Inflammatory macrophage treated with lipopolysaccharide for 1 hour (primary cell): ENCODE results near the gene MAP3K2.
"Not testable (repeated sequence)": the region's sequence is repeated elsewhere in the genome, so short reads cannot be mapped to it uniquely, and the experiment has no call there.

Source experiments
- DNase-seq, 2 donors: peaks; one replicate each; pipeline ENCODE4 v3.0.0-alpha.2; 2020 to 2022

The MAP3K2 gene

DNA sequence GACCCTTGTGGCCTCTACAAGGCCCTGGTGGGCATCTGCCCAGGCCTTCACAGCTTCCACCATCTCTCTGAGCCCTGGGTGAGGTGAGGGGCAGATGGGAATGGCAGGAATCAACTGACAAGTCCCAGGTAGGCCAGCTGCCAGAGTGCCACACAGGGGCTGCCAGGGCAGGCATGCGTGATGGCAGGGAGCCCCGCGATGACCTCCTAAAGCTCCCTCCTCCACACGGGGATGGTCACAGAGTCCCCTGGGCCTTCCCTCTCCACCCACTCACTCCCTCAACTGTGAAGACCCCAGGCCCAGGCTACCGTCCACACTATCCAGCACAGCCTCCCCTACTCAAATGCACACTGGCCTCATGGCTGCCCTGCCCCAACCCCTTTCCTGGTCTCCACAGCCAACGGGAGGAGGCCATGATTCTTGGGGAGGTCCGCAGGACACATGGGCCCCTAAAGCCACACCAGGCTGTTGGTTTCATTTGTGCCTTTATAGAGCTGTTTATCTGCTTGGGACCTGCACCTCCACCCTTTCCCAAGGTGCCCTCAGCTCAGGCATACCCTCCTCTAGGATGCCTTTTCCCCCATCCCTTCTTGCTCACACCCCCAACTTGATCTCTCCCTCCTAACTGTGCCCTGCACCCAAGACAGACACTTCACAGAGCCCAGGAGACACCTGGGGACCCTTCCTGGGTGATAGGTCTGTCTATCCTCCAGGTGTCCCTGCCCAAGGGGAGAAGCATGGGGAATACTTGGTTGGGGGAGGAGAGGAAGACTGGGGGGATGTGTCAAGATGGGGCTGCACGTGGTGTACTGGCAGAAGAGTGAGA is 32.5 kb upstream of the MAP3K2 start:
- DNase-seq, result no peak

DNA sequence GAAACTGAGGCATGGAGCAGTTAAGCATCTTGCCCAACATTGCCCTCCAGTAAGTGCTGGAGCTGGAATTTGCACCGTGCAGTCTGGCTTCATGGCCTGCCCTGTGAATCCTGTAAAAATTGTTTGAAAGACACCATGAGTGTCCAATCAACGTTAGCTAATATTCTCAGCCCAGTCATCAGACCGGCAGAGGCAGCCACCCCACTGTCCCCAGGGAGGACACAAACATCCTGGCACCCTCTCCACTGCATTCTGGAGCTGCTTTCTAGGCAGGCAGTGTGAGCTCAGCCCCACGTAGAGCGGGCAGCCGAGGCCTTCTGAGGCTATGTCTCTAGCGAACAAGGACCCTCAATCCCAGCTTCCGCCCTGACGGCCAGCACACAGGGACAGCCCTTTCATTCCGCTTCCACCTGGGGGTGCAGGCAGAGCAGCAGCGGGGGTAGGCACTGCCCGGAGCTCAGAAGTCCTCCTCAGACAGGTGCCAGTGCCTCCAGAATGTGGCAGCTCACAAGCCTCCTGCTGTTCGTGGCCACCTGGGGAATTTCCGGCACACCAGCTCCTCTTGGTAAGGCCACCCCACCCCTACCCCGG is 31.8 kb upstream of the MAP3K2 start:
- no peak for DNase-seq

DNA sequence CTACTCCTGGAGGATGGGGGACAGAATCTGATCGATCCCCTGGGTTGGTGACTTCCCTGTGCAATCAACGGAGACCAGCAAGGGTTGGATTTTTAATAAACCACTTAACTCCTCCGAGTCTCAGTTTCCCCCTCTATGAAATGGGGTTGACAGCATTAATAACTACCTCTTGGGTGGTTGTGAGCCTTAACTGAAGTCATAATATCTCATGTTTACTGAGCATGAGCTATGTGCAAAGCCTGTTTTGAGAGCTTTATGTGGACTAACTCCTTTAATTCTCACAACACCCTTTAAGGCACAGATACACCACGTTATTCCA is 31.3 kb upstream of the MAP3K2 start:
- DNase-seq, result no peak

DNA sequence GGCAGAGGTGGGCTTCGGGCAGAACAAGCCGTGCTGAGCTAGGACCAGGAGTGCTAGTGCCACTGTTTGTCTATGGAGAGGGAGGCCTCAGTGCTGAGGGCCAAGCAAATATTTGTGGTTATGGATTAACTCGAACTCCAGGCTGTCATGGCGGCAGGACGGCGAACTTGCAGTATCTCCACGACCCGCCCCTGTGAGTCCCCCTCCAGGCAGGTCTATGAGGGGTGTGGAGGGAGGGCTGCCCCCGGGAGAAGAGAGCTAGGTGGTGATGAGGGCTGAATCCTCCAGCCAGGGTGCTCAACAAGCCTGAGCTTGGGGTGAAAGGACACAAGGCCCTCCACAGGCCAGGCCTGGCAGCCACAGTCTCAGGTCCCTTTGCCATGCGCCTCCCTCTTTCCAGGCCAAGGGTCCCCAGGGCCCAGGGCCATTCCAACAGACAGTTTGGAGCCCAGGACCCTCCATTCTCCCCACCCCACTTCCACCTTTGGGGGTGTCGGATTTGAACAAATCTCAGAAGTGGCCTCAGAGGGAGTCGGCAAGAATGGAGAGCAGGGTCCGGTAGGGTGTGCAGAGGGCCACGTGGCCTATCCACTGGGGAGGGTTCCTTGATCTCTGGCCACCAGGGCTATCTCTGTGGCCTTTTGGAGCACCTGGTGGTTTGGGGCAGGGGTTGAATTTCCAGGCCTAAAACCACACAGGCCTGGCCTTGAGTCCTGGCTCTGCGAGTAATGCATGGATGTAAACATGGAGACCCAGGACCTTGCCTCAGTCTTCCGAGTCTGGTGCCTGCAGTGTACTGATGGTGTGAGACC is 30.7 kb upstream of the MAP3K2 start, which contains the start of gene PROC:
Gene PROC (plus strand): TSS at position 128 of the 812 bp plus-strand sequence. CDS start 1,516 bp downstream, outside the sequence.
- no peak for DNase-seq

DNA sequence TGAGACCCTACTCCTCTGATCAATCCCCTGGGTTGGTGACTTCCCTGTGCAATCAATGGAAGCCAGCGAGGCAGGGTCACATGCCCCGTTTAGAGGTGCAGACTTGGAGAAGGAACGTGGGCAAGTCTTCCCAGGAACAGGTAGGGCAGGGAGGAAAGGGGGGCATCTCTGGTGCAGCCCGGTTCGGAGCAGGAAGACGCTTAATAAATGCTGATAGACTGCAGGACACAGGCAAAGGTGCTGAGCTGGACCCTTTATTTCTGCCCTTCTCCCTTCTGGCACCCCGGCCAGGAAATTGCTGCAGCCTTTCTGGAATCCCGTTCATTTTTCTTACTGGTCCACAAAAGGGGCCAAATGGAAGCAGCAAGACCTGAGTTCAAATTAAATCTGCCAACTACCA is 29.6 kb upstream of the MAP3K2 start:
- DNase-seq, result no peak

DNA sequence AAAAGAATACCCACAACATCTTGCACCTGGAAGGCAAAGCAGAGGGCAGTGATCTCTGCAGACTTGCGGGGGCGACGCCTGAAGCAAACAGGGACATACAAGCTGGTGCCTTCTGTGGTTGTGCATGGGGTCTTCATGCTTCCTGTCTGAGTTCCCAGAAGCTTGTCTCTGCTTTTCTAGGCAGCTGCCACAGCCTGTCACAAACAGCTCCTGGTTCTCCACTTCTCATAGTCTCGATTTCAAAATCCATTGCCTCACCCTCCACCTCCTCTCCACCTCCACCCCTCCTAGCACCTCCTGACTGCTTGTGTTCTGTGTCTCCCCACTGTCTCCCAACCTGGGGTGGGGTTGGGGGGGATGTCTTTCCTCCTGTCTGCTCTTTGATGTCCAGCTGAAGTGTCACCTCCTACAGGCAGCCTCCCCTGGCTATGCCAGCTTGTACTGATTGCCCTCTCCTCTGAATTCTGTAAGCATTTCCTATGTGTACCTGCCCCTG is 28.8 kb upstream of the MAP3K2 start:
- DNase-seq, result no peak

DNA sequence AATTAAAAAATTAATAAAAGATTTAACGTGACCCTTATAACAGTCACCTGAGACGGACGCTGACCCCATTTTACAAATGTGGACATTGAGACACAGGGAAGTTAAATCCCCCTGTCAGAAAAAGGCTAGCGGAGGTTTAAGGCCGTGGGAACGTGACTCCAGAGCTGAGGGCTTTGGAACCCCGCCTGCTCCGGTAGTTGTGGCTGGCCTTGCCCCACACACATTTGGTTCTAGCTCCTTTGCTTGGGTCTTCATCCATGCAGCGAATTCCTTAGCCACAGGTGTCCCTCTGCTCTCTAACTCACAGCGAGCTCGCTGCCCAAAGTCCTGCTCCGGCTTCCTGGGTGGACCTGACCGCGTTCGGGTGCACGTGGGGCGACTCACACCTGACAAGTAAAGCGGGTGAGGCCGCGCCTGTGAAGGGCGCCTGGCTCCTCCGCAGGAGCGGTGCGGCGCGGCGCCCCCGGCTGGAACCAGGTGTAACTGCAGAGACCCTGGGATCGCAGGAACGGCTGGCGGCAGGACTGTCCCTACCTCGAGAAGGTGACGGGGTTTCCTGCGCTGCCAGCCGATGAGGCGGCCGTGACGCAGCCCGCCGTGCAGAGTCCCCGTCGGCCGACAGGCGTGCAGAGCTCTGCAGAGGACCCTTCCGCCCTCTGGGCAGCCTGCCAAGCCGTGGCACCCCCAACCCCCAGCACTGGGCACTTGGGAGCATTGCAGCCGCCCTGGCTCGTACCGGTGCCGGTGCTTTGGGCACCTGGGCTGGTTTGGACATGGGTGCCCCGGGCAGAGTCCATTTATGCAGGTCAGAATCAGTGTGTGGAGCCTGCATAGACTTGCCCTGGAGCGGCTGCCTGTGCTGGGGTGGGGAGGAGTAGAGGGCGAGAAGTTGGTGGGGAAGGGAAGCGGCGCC is 28.1 kb upstream of the MAP3K2 start:
- DNase-seq, result no peak

DNA sequence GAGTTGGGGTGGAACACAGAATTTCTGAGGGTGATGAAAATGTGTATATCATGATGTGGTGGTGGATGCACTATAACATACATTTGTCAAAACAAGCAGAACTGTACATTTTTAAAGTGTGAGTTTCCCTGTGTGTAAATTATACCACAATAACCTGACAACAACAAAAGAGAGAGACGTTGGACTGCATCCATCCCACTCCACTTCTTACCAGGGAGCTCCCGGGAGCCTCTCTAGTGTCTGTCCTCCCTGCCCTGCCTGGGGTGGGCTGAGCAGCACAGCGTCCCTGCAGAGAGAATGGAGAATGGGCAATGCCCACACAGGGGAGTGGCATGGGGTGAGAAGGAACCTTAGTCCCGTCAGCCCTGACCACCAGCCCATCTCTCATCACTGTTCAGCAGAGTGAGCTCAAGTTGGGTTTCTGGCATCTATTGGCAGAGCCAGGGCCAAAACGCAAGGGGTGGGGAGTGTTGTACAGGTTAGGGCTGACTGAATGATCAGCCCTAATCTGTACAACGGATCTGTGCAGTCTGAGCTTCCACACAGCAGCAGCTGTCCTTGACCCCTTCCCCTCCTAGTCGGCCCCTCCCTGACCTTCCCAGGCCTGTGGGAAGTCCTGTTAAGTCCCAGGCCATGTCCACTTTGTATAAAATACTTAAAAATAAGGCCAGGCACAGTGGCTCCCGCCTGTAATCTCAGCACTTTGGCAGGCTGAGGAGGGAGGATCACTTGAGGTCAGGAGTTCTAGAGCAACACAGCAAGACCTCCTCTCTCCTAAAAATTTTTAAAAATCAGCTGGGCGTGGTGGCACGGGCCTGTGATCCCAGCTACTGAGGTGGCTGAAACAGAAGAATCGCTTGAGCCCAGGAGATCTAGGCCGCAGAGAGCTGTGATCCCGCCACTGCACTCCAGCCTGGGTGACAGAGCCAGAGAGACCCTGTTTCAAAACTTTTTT is 27.1 kb upstream of the MAP3K2 start:
- no peak for DNase-seq

DNA sequence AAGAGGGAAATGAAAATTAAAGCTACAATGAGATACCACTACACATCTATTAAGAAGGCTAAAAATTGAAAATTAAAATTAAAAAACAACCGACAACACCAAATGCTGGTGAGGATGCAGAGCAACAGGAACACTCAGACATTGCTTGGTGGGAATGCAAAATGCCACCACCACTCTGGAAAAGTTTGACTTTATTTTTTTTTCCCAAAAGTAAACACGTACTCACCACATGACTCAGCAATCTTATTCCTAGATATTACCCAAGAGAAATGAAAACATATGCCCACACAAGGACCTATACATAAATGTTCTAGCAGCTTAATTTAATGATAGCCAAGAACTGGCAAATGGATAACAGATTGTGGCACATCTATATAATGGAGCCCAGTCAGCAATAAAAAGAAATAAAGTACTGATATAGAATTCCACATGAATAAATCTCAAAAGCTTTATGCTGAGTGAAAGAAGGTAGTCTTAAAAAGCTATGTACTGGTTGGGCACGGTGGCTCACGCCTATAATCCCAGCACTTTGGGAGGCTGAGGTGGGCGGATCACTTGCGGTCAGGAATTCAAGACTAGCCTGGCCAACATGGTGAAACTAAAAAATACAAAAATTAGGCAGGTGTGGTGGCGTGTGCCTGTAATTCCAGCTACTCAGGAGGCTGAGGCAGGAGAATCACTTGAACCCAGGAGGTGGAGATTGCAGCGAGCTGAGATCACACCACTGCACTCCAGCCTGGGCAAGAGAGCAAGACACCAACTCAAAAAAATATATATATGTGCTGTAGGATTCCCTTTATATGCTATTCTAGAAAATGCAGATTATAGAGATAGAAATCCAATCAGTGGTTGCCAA is 26.2 kb upstream of the MAP3K2 start:
- DNase-seq, result no peak

DNA sequence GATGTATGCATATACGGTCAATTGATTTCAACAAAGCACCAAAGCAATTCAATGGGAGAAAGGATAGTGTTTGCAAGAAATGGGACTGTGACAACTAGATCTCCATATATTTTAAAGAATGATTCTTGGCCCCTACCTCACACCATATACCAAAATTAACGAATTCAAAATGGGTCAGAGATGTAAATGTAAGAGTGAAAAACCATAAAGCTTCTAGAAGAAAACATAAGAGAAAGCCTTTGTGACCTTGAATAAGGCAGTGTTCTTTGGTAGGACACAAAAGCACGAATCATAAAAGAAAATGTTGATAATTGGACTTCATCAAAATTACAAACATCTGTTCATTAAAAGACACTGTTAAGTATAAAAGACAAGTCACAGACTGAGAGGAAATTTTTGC is 25.4 kb upstream of the MAP3K2 start:
- DNase-seq, result no peak

DNA sequence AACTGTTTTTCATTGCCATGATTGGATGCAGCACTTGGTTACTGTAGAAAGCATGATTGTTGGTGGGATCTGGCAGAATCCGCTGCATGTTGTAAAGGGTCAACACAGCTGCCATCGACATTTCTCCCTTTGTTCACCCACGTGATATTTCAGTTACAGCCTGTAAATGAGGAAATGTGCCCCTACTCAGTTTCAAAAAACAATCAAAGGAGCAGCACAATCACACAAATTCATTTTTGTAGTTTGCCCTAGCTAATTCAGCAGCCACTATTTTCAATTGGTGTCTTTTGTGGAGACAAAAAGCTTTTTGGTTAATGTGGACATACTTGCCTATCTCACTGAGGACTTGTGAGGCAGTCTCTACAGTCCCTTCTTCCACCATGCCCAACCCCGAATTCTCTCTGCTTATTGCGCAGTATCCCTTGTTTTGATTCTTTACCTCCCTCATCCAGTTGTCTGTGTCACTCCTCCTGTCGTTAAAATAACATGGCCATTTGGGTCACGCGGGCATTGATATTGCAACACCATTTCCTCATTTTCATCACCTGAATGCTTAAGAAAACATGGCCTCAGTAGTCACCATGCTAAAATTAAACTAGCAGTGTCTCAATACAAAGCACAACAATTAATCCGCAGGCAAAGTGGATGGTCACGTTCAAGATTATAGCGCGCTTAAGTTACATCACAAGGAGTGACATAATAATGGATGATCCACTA is 24.0 kb upstream of the MAP3K2 start:
- DNase-seq, result peak; percentile 83 to 88

DNA sequence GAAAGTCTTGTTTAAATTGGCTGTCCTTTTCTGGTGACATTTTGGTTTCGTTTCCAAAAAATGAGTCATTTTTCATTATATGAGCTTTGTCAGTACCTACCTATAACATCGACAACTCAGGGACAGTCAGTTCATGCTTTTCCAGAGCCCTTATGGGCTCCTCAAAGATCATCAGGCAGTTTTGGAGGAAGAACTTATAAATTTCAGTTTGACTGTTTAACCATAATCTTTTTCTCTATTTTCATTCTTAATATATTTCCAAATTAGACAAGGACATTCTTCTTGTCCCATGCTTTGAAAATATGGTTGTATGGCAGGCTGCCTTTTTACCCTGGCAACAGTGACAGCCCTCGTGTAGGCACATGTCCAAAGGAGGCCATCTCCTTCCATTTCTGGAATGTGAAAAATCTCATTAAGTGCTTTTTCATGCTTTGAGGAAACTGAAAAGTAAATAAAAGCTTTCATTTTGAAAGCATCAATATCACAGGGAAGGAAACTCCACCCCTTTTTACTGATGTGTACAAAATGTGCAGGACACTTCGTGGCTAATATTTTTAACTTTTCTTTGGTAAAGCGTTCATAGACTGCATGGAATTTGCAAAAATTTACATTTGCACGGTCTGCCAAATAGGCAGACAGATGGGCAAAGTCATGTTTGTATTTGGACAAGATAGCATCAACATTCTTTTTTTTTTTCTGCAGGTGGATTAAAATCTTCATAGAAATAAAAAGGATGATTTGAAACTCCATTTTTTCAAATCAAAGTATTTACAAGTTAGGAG is 23.3 kb upstream of the MAP3K2 start:
- DNase-seq, result no peak

DNA sequence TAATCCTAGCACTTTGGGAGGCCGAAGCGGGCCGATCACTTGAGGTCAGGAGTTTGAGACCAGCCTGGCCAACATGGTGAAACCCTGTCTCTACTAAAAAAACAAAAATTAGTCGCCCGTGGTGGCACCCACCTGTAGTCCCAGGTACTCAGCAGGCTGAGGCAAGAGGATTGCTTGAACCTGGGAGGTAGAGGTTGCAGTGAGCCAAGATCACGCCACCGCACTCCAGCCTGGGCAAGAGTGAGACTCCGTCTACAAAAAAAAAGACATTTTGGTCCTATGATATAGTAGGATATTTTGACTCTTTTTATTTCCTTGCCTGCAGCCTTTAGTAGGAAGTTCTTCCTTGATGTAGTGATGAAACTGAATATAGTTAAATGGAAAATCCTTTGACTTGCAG is 21.9 kb upstream of the MAP3K2 start:
- DNase-seq, result not testable (repeated sequence)

DNA sequence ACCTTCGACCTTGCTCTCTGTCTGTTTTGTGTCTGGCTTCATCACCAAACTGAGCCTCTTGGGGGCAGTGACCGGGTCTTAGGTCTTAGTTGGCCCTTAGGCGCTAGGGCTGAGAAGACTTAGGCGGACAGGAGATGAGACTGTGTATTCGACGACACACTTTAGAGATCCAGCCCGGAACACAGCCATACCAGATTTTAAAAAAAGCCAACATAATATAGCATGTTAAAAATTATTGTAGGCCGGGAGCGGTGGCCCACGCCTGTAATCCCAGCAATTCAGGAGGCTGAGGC is 21.0 kb upstream of the MAP3K2 start:
- DNase-seq, result no peak

DNA sequence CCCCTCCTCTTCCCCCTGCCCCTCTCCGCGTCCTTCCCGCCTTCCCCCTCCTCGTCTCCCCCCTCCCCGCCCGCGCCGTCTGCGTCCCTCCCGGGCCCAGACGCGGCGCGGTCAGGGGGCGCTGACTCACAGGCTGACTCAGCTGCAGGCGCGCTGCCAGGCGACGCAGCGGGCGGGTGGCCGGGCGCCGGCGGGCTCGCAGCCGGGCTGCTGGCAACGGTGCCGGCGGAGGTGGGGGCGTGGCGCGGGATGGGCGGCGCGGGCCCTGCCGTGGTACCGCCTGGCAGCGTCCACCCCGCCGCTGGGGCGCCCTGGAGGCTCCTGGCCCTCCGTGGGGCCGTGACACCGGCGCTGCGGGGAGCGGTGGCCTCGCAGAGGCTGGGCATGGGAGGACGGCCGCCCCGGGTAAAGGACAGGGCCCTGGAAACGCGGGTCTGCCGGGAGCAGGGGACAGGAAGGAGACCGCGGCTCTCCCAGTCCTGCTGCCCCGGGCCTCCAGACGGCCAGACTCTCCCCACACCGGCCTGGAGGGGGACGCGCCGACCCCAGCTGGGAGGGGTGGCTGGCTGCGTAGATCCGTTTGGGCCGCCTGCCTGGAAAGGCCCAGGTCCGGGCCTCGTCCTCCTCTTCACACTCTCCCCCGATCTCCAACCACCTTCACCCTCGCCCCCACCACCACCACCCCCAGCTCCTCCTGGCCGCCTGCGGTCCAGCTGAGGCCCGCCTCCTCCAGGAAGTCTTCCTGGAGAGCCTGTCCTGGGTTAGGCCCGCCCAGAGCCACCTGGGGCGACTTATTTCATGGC is 20.4 kb upstream of the MAP3K2 start:
- DNase-seq, result peak; percentile 88 to 93

DNA sequence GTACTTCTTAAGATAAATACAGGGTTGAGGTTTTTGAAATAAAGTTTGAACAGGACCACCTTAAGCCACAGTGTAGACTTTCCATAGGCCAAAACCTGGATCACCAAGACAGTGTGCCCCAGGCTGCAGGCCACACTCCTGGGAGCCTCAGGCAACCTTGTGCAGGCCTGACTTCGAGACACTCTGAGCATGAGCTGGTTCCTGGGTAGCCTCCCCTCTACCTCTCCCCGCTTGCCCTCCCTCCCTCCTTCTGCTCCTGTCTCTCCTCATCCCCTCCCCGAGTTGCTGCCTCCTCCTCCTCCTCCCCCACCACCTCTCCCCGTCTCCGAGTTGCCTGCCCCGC is 19.9 kb upstream of the MAP3K2 start:
- no peak for DNase-seq

DNA sequence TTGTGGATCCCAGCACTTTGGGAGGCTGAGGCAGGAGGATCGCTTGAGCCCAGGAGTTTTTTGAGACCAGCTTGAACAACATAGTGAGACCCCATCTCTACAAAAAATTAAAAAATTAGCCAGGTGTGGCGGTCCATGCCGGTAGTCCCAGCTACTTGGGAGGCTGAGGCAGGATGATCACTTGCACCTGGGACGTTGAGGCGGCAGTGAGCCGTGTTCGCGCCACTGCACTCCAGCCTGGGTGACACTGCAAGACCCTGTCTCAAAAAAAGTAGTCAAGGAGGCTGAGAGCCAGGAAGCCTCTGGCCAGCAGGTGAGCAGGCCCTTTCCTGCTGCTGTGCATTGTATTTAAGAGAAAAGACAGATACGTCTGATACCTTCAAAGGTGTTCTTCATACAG is 19.3 kb upstream of the MAP3K2 start:
- no peak for DNase-seq

DNA sequence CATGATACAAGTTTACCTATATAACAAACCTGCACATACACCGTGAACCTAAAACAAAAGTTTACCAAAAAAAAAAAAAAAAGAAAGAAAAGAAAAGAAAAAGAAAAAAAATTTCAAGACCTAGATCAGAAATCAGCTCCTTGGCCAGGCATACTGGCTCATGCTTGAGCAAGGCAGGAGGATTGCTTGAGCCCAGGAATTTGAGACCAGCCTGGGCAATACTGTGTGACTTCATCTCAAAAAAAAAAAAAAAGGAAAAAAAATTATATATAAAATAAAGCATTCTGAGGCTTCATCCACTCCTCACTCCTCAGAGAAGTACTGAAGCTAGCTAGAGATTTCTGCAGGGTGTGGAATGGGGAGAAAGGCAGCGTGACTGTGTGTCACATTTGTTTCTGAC is 18.7 kb upstream of the MAP3K2 start:
- no peak for DNase-seq
